Measurements from ENCODE around the gene LPCAT3.

DNA sequence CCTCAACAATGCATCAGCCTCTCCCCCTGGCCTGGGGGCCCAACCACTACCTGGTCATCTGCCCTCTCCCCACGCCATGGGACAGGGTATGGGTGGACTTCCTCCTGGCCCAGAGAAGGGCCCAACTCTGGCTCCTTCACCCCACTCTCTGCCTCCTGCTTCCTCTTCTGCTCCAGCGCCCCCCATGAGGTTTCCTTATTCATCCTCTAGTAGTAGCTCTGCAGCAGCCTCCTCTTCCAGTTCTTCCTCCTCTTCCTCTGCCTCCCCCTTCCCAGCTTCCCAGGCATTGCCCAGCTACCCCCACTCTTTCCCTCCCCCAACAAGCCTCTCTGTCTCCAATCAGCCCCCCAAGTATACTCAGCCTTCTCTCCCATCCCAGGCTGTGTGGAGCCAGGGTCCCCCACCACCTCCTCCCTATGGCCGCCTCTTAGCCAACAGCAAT, 82.1 kb downstream of the LPCAT3 start:
- no peak for TF ChIP-seq CTCF (IDR thresholded peaks at IDR 0.05)
- TF ChIP-seq, protein P1, sequence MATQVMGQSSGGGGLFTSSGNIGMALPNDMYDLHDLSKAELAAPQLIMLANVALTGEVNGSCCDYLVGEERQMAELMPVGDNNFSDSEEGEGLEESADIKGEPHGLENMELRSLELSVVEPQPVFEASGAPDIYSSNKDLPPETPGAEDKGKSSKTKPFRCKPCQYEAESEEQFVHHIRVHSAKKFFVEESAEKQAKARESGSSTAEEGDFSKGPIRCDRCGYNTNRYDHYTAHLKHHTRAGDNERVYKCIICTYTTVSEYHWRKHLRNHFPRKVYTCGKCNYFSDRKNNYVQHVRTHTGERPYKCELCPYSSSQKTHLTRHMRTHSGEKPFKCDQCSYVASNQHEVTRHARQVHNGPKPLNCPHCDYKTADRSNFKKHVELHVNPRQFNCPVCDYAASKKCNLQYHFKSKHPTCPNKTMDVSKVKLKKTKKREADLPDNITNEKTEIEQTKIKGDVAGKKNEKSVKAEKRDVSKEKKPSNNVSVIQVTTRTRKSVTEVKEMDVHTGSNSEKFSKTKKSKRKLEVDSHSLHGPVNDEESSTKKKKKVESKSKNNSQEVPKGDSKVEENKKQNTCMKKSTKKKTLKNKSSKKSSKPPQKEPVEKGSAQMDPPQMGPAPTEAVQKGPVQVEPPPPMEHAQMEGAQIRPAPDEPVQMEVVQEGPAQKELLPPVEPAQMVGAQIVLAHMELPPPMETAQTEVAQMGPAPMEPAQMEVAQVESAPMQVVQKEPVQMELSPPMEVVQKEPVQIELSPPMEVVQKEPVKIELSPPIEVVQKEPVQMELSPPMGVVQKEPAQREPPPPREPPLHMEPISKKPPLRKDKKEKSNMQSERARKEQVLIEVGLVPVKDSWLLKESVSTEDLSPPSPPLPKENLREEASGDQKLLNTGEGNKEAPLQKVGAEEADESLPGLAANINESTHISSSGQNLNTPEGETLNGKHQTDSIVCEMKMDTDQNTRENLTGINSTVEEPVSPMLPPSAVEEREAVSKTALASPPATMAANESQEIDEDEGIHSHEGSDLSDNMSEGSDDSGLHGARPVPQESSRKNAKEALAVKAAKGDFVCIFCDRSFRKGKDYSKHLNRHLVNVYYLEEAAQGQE (IDR thresholded peaks at IDR 0.05; ENCODE audit: insufficient read depth in 1 of 2, low read depth in 2 of 2, low read length in 1 of 2), result no peak

Measured in Panc1 (cell line).